Astrocyte of the cerebellum (primary cell): Measurements from ENCODE around the gene TPI1.
A peak's percentile ranks its signal among the peaks of the same experiment; 100 is the strongest.
"Not testable (repeated sequence)": the region's sequence is repeated elsewhere in the genome, so short reads cannot be mapped to it uniquely, and the experiment has no call there.

Experiments
- DNase-seq: peaks from one replicate; pipeline ENCODE4 v3.0.0-alpha.2; 2011; ENCODE audit warnings: low read depth
- H3K4me3 ChIP-seq: 2 replicates; pipeline ENCODE4 v1.5.1; 2011; ENCODE audit warnings: mild to moderate bottlenecking, low read depth, low read length, moderate library complexity
- CTCF ChIP-seq: IDR thresholded peaks from 2 replicates; pipeline ENCODE4 v1.5.1; 2012; ENCODE audit warnings: low read length, low read depth, moderate library complexity, mild to moderate bottlenecking; ENCODE audit errors: missing control alignments
- in situ Hi-C: cut with HindIII; loops from 2 replicates; pipeline ENCODE4 v1.10.0; 2017; ENCODE audit warnings: low sequenced_read_pairs

The TPI1 gene

GRCh38 chr12:6899427-6899826, 32.1 kb downstream of the TPI1 start:
- DNase-seq, result no peak
- H3K4me3 ChIP-seq, result no peak overlapping the region
- no peak for TF ChIP-seq CTCF
- in situ Hi-C loops, result no loop called here

GRCh38 chr12:6899837-6900519, 32.6 kb downstream of the TPI1 start:
- no peak overlapping the region for H3K4me3 ChIP-seq
- DNase-seq, result peak; percentile 62
- TF ChIP-seq CTCF, result no peak
- in situ Hi-C loops, result no loop called here

GRCh38 chr12:6902448-6902847, 35.1 kb downstream of the TPI1 start:
- no peak for DNase-seq
- H3K4me3 ChIP-seq, result no peak overlapping the region
- in situ Hi-C loops, result no loop called here
- no peak for TF ChIP-seq CTCF

GRCh38 chr12:6903722-6904121, 36.4 kb downstream of the TPI1 start:
- no peak for TF ChIP-seq CTCF
- H3K4me3 ChIP-seq, result no peak overlapping the region
- in situ Hi-C loops, result no loop called here
- no peak for DNase-seq

- peak; percentile 92 for DNase-seq
- TF ChIP-seq CTCF, result no peak
- peak within 1 kb of the TSS; percentile 58 for H3K4me3 ChIP-seq
- in situ Hi-C loops, result no loop called here
Observed at GRCh38 chr12:6904280-6905276, 37.2 kb downstream of the TPI1 start, which contains the start of gene LRRC23. TSS of gene LRRC23 (plus strand) at chr12:6904822. CDS start at chr12:6905634, 812 bp downstream.

GRCh38 chr12:6905414-6906040, 38.2 kb downstream of the TPI1 start:
- no peak for TF ChIP-seq CTCF
- in situ Hi-C loops, result no loop called here
- H3K4me3 ChIP-seq, result peak overlapping the region; percentile 58
- DNase-seq, result no peak

GRCh38 chr12:6908141-6908540, 40.8 kb downstream of the TPI1 start:
- DNase-seq, in situ Hi-C loops, H3K4me3 ChIP-seq: not testable (repeated sequence)
